ENCODE data around the gene LRRIQ4. TPM values are rescaled to one million over a fixed set of nuclear protein-coding genes. Genes with fewer than 3 reads are reported as not detected.

Gene LRRIQ4
- total RNA-seq, 1 experiment from 2014 or later: not detected

- no peak for DNase-seq
- Mint-ChIP-seq H3K36me3 (ENCODE audit: insufficient read depth, unreplicated experiment) (no peaks in the 10 kb centered on the region), H3K4me3 (ENCODE audit: unreplicated experiment) (no peak overlapping the region), H3K27ac (ENCODE audit: unreplicated experiment) (no peak overlapping the region), H3K27me3 (ENCODE audit: insufficient read depth, unreplicated experiment) (peaks cover 9% of the 10 kb centered on the region), H3K9me3 (ENCODE audit: unreplicated experiment) (peaks cover 23% of the 10 kb centered on the region), H3K4me1 (ENCODE audit: low read depth, unreplicated experiment) (no peaks in the 10 kb centered on the region)
- intact Hi-C loops (cut with micrococcal nuclease; ENCODE audit: unreplicated experiment): no loop called here
- Histone ChIP-seq H3K36me3 (ENCODE audit: control insufficient read depth, insufficient read depth, low read length) (no peaks in the 10 kb centered on the region), H3K4me1 (no peaks in the 10 kb centered on the region), H3K9me3 (peaks cover 9% of the 10 kb centered on the region), H3K27me3 (replicated peaks; ENCODE audit: control insufficient read depth, insufficient read depth, low read length) (no peaks in the 10 kb centered on the region), H3K4me3 (ENCODE audit: low read depth, low read length) (no peak overlapping the region)
- TF ChIP-seq CTCF (IDR thresholded peaks at IDR 0.05; ENCODE audit: insufficient read depth in 1 of 2, low read depth in 1 of 2, low read length in 1 of 2, severe bottlenecking in 1 of 2, unreplicated experiment in 1 of 2): no peak
- no TSS peak for BruUV-seq (replicated peaks)
- POLR2A ChIA-PET: no interaction called here
- CTCF ChIA-PET: no interaction called here
These were observed 3.0 kb downstream of the LRRIQ4 start for GRCh38 chr3:169815590-169816150.

- no peak overlapping the region for H3K27ac Mint-ChIP-seq (ENCODE audit: unreplicated experiment)
- H3K9me3 Mint-ChIP-seq (ENCODE audit: unreplicated experiment): peaks cover 23% of the 10 kb centered on the region
- Histone ChIP-seq H3K4me1 (no peaks in the 10 kb centered on the region), H3K36me3 (ENCODE audit: control insufficient read depth, insufficient read depth, low read length) (no peaks in the 10 kb centered on the region), H3K4me3 (ENCODE audit: low read depth, low read length) (no peak overlapping the region), H3K9me3 (peaks cover 9% of the 10 kb centered on the region), H3K27me3 (replicated peaks; ENCODE audit: control insufficient read depth, insufficient read depth, low read length) (no peaks in the 10 kb centered on the region; the same call in 1 of the 2 replicates)
- no peak for TF ChIP-seq CTCF (IDR thresholded peaks at IDR 0.05; ENCODE audit: insufficient read depth in 1 of 2, low read depth in 1 of 2, low read length in 1 of 2, severe bottlenecking in 1 of 2, unreplicated experiment in 1 of 2)
- CTCF ChIA-PET: no interaction called here
- BruUV-seq (replicated peaks): no TSS peak
- intact Hi-C loops (cut with micrococcal nuclease; ENCODE audit: unreplicated experiment): no loop called here
- peaks cover 7% of the 10 kb centered on the region for H3K4me1 Mint-ChIP-seq (ENCODE audit: low read depth, unreplicated experiment)
- H3K27me3 Mint-ChIP-seq (ENCODE audit: insufficient read depth, unreplicated experiment): peaks cover 16% of the 10 kb centered on the region
- H3K4me3 Mint-ChIP-seq (ENCODE audit: unreplicated experiment): no peak overlapping the region
- no peak for DNase-seq
- no peaks in the 10 kb centered on the region for H3K36me3 Mint-ChIP-seq (ENCODE audit: insufficient read depth, unreplicated experiment)
- POLR2A ChIA-PET: no interaction called here
These were observed 5.6 kb downstream of the LRRIQ4 start for GRCh38 chr3:169818316-169818715.

DNA sequence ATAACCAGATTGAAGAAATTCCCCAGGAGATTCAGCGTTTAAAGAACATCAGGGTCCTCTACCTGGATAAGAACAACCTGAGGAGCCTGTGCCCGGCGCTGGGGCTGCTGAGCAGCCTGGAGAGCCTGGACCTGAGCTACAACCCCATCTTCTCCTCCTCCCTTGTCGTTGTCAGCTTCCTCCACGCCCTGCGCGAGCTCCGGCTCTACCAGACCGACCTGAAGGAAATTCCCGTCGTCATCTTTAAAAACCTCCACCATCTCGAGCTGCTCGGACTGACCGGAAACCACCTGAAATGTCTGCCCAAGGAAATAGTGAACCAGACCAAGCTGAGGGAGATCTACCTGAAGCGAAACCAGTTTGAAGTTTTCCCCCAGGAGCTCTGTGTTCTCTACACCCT is 9.4 kb downstream of the LRRIQ4 start:
- Histone ChIP-seq H3K36me3 (ENCODE audit: control insufficient read depth, insufficient read depth, low read length) (no peaks in the 10 kb centered on the region), H3K4me3 (ENCODE audit: low read depth, low read length) (peak overlapping the region; percentile 41), H3K9me3 (no peaks in the 10 kb centered on the region), H3K4me1 (no peaks in the 10 kb centered on the region), H3K27me3 (replicated peaks; ENCODE audit: control insufficient read depth, insufficient read depth, low read length) (no peaks in the 10 kb centered on the region; the same call in 1 of the 2 replicates)
- Mint-ChIP-seq H3K27ac (ENCODE audit: unreplicated experiment) (no peak overlapping the region), H3K36me3 (ENCODE audit: insufficient read depth, unreplicated experiment) (no peaks in the 10 kb centered on the region), H3K9me3 (ENCODE audit: unreplicated experiment) (peaks cover 8% of the 10 kb centered on the region), H3K4me3 (ENCODE audit: unreplicated experiment) (peak overlapping the region; percentile 77), H3K27me3 (ENCODE audit: insufficient read depth, unreplicated experiment) (peaks cover 23% of the 10 kb centered on the region), H3K4me1 (ENCODE audit: low read depth, unreplicated experiment) (peaks cover 7% of the 10 kb centered on the region)
- intact Hi-C loops (cut with micrococcal nuclease; ENCODE audit: unreplicated experiment): no loop called here
- TF ChIP-seq CTCF (IDR thresholded peaks at IDR 0.05; ENCODE audit: insufficient read depth in 1 of 2, low read depth in 1 of 2, low read length in 1 of 2, severe bottlenecking in 1 of 2, unreplicated experiment in 1 of 2): no peak
- POLR2A ChIA-PET: no interaction called here
- BruUV-seq (replicated peaks): no TSS peak
- peak in 1 of 2 experiments; percentile 3 for DNase-seq
- CTCF ChIA-PET: no interaction called here

Measured in Caco-2 (cell line).